Breast epithelium (tissue), 4 donors: Measurements from ENCODE around the gene FSTL5. TPM values are rescaled to one million over a fixed set of nuclear protein-coding genes. Genes with fewer than 3 reads are reported as not detected.

Experiments used
- DNase-seq, 2 donors: peaks; one replicate each; pipeline ENCODE4 v3.0.0-alpha.2; 2019; ENCODE audit warnings: low spot score in 2 of 2
- H3K27ac ChIP-seq, 2 donors: fragments of 200-600 bp; sonication (generic) in 1 of 2; one replicate each; pipeline ENCODE4 v1.5.1; 2016 to 2019; ENCODE audit warnings: mild to moderate bottlenecking in 1 of 2
- H3K27me3 ChIP-seq, 2 donors: fragments of 200-600 bp; sonication (generic) in 1 of 2; one replicate each; pipeline versions ENCODE4 v1.5.1 to v1.6.0; 2017 to 2019; ENCODE audit warnings: control low read depth in 1 of 2, mild to moderate bottlenecking in 1 of 2
- H3K36me3 ChIP-seq: fragments of 200-600 bp; one replicate; pipeline ENCODE4 v1.5.1; 2019
- H3K4me1 ChIP-seq, 2 donors: fragments of 200-600 bp; sonication (generic); one replicate each; pipeline ENCODE4 v1.5.1; 2016 to 2019; ENCODE audit warnings: control low read depth in 1 of 2
- H3K4me3 ChIP-seq, 3 donors: fragments of 200-600 bp; sonication (generic); 1 replicate in 2 of 3; 2 replicates in 1 of 3; pipeline ENCODE4 v1.5.1; 2016 to 2019; ENCODE audit warnings: mild to moderate bottlenecking in 3 of 3, moderate library complexity in 2 of 3
- H3K9me3 ChIP-seq, 2 donors: fragments of 200-600 bp; sonication (generic) in 1 of 2; one replicate each; pipeline ENCODE4 v1.5.1; 2016 to 2019; ENCODE audit warnings: control low read depth in 1 of 2
- POLR2A ChIP-seq: fragments of 450-650 bp; IDR thresholded peaks from one replicate; pipeline ENCODE4 v1.6.1; 2016; ENCODE audit warnings: antibody characterized with exemption, mild to moderate bottlenecking, moderate library complexity
- POLR2AphosphoS5 ChIP-seq, 3 donors: sonication (generic); formaldehyde crosslinking; IDR thresholded peaks; one replicate each; pipeline ENCODE4 v1.6.1; 2017; ENCODE audit warnings: antibody characterized with exemption in 3 of 3
- intact Hi-C: fragments of 100-400 bp; cut with DNase I; formaldehyde crosslinking; loops from one replicate; pipeline ENCODE4 v1.15.1; 2023; ENCODE audit warnings: low total_unique reads
- total RNA-seq, 3 donors: library from RNA; depleted of rRNA; stranded (reverse); fragments of >200 nt; gene quantifications; one replicate each; pipeline ENCODE4 v1.1.0, GENCODE V29; 2016
- TF ChIP-seq, protein P1 (sequence below), 3 donors: fragments of 450-650 bp; IDR thresholded peaks; one replicate each; pipeline ENCODE4 v1.5.1; 2016 to 2017; ENCODE audit warnings: antibody characterized with exemption in 3 of 3, mild to moderate bottlenecking in 3 of 3, moderate library complexity in 3 of 3

The FSTL5 gene
- total RNA-seq, 3 donors from 2014 or later = not detected

GRCh38 chr4:161629694-161630441, 533.9 kb downstream of the FSTL5 start:
- H3K4me1 ChIP-seq = no peaks in the 10 kb centered on the region
- intact Hi-C loops = no loop called here
- TF ChIP-seq POLR2A (no peak), POLR2AphosphoS5 (IDR thresholded peaks at IDR 0.05) (no peak)
- TF ChIP-seq, protein P1, sequence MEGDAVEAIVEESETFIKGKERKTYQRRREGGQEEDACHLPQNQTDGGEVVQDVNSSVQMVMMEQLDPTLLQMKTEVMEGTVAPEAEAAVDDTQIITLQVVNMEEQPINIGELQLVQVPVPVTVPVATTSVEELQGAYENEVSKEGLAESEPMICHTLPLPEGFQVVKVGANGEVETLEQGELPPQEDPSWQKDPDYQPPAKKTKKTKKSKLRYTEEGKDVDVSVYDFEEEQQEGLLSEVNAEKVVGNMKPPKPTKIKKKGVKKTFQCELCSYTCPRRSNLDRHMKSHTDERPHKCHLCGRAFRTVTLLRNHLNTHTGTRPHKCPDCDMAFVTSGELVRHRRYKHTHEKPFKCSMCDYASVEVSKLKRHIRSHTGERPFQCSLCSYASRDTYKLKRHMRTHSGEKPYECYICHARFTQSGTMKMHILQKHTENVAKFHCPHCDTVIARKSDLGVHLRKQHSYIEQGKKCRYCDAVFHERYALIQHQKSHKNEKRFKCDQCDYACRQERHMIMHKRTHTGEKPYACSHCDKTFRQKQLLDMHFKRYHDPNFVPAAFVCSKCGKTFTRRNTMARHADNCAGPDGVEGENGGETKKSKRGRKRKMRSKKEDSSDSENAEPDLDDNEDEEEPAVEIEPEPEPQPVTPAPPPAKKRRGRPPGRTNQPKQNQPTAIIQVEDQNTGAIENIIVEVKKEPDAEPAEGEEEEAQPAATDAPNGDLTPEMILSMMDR (IDR thresholded peaks at IDR 0.05) = no peak
- DNase-seq = no peak
- H3K27me3 ChIP-seq = no peaks in the 10 kb centered on the region
- no peak overlapping the region for H3K4me3 ChIP-seq
- H3K9me3 ChIP-seq = no peaks in the 10 kb centered on the region
- no peak overlapping the region for H3K27ac ChIP-seq
- H3K36me3 ChIP-seq = no peaks in the 10 kb centered on the region

DNA sequence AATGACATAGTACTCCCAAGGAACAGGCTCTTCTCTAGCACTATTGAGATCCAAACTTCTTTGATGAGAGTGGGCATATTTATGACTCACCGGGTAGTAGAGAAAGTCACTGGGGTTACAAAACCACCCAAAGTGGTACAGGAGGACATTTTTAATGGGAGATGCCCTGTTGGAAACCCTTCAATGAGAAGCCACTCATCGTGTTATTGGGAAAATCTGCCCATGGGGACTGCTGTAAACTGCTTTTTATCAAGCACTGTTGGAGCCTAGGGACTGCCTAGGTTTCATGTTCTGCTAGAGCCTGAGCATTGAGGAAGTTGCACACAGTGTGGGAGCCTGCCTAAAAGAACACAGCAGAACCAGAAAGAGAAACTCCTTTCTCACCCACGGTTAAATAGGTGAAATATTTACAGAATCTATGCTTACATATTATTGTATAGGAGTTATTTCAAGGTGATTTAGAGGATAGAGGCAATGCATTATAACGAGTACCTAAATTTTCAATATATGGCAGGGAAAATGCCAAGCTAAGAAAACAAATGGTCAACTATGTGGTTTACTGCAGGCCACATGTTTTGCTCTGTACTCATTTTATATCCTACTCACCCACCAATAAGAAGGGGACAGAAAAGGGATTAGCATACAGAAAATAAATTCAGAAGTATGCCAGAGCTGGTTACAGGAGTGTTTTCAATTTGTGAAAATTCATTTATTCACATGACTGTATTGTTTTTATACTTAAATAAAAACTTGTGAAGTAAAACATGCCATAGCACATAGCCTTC, 559.1 kb downstream of the FSTL5 start:
- intact Hi-C loops = no loop called here
- H3K27me3 ChIP-seq = no peaks in the 10 kb centered on the region
- no peak overlapping the region for H3K27ac ChIP-seq
- H3K36me3 ChIP-seq = no peaks in the 10 kb centered on the region
- no peaks in the 10 kb centered on the region for H3K4me1 ChIP-seq
- H3K9me3 ChIP-seq = peaks cover 0 to 3% of the 10 kb centered on the region in 2 donors
- TF ChIP-seq POLR2AphosphoS5 (IDR thresholded peaks at IDR 0.05) (no peak), POLR2A (no peak)
- TF ChIP-seq, protein P1 (IDR thresholded peaks at IDR 0.05) = no peak
- DNase-seq = no peak
- no peak overlapping the region for H3K4me3 ChIP-seq

DNA sequence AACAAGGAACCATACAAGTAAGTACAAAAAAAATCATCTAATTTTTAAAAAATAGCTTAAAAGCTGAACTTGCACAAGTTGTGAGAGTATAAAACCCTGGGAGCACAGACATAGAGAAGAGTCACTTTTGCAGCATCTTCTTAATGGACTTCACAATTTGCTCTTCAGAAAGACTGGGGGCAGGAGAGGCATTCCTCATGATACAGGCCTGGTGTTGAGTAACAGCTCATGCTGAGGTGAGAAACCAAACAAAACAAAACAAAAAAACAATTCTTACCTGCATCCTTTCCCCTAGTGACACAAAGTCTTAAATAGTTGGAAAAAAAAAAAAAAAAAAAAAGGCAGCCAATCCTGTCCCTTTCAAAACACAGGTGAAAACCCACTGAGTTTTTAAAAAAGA, 562.8 kb downstream of the FSTL5 start:
- Histone ChIP-seq H3K27ac (no peak overlapping the region), H3K27me3 (no peaks in the 10 kb centered on the region), H3K4me3 (no peak overlapping the region), H3K36me3 (no peaks in the 10 kb centered on the region), H3K4me1 (no peaks in the 10 kb centered on the region), H3K9me3 (no peaks in the 10 kb centered on the region)
- intact Hi-C loops = no loop called here
- no peak for DNase-seq
- TF ChIP-seq, protein P1 (IDR thresholded peaks at IDR 0.05) = no peak
- no peak for TF ChIP-seq POLR2A
- TF ChIP-seq POLR2AphosphoS5 (IDR thresholded peaks at IDR 0.05) = no peak

DNA sequence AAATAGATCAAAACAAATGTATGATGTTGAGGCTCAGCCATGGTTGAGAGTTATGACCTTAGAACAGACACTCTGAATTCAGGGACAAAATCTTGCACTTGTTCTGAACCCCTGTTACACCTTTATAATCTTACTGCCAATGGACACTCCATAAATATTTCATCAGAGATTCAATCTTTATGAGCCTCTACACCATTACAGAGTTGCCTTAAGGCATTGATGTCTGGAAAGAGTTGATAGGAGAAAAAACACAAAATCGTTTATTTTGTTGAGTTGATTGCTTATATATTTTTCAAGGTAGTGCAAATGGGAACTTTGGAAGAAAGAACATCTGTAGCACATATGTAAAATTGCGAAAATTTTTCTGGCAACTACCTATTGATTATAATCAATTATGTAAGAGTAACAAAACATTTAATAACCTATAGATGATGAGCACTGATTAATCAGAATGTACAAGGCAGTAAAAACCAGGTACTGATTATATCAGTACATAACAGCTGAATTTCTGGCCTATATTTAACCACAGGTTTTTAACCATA, 568.5 kb downstream of the FSTL5 start:
- TF ChIP-seq, protein P1 (IDR thresholded peaks at IDR 0.05) = no peak
- TF ChIP-seq POLR2AphosphoS5 (IDR thresholded peaks at IDR 0.05) (no peak), POLR2A (no peak)
- no peaks in the 10 kb centered on the region for H3K9me3 ChIP-seq
- H3K4me3 ChIP-seq = no peak overlapping the region
- no peaks in the 10 kb centered on the region for H3K4me1 ChIP-seq
- H3K27ac ChIP-seq = no peak overlapping the region
- no peaks in the 10 kb centered on the region for H3K27me3 ChIP-seq
- intact Hi-C loops = no loop called here
- DNase-seq = no peak
- H3K36me3 ChIP-seq = no peaks in the 10 kb centered on the region

- Histone ChIP-seq H3K4me3 (no peak overlapping the region), H3K27ac (no peak overlapping the region), H3K9me3 (no peaks in the 10 kb centered on the region), H3K4me1 (no peaks in the 10 kb centered on the region), H3K27me3 (no peaks in the 10 kb centered on the region), H3K36me3 (no peaks in the 10 kb centered on the region)
- no peak for TF ChIP-seq POLR2A
- TF ChIP-seq, protein P1 (IDR thresholded peaks at IDR 0.05) = no peak
- no peak for TF ChIP-seq POLR2AphosphoS5 (IDR thresholded peaks at IDR 0.05)
- intact Hi-C loops = no loop called here
- no peak for DNase-seq
Measured at GRCh38 chr4:161585011-161585410, 578.8 kb downstream of the FSTL5 start.
